Pancreas (tissue), 10 donors: ENCODE results near the gene ZNF784. TPM values are rescaled to one million over a fixed set of nuclear protein-coding genes. Genes with fewer than 3 reads are reported as not detected.
A peak's percentile ranks its signal among the peaks of the same experiment; 100 is the strongest.

Source experiments
- ATAC-seq, 4 donors: fragments of 200-7000 bp; cut with Tn5 transposase; one replicate each; pipeline versions ENCODE4 v1.8.0 to v1.9.1; 2020; ENCODE audit warnings: mild to moderate bottlenecking in 4 of 4, moderate library complexity in 4 of 4
- DNase-seq, 6 donors: peaks; one replicate each; pipeline ENCODE4 v3.0.0-alpha.2; 2020
- FAIRE-seq: peaks from 2 replicates; lab custom pipeline; 2012; peaks lifted over from hg19 to GRCh38; lab: Jason Lieb, UNC
- H3K27ac ChIP-seq, 4 donors: fragments of 200-600 bp; sonication (generic); 1 replicate in 3 of 4; 2 replicates in 1 of 4; pipeline versions ENCODE4 v1.5.0 to v1.8.0; 2020
- H3K27me3 ChIP-seq, 4 donors: fragments of 200-600 bp; one replicate each; pipeline ENCODE4 v1.8.0; 2021
- H3K36me3 ChIP-seq, 3 donors: fragments of 200-600 bp; sonication (generic) in 1 of 3; one replicate each; pipeline versions ENCODE4 v1.5.0 to v1.8.0; 2020 to 2021
- H3K4me1 ChIP-seq, 3 donors: fragments of 200-600 bp; one replicate each; pipeline ENCODE4 v1.8.0; 2021
- H3K4me3 ChIP-seq, 4 donors: fragments of 200-600 bp; sonication (generic) in 2 of 4; one replicate each; pipeline versions ENCODE4 v1.5.0 to v1.8.0; 2020 to 2021
- H3K9me3 ChIP-seq, 4 donors: fragments of 200-600 bp; one replicate each; pipeline ENCODE4 v1.8.0; 2021
- WGBS, 2 donors: extraction: QIAGEN DNeasy Blood & Tissue Kit; methylation state at CpG; one replicate each; pipeline ENCODE4 v1.1.7; 2013; 5-methylcytosine and 5-hydroxymethylcytosine counted together
- intact Hi-C, 3 donors: fragments of 100-400 bp; cut with DNase I; formaldehyde crosslinking; loops; one replicate each; pipeline versions ENCODE4 v1.11.1 to v1.14.2; 2022
- polyA plus RNA-seq, 2 donors: library from polyadenylated mRNA; stranded (reverse); fragments of 200-250 nt; gene quantifications; one replicate each; pipeline ENCODE4 v1.2.3, GENCODE V29; 2013
- total RNA-seq, 6 donors: library from RNA; stranded (reverse); fragmentation: NEBNext Ultra II Directional in 4 of 6; extraction: Animal tissue kit (Norgen Biotek cat#: 25700) in 4 of 6; gene quantifications; one replicate each; pipeline versions ENCODE4 v1.2.1 to v1.2.4, GENCODE V29; 2021 to 2023
- TF ChIP-seq, protein P1 (sequence below), 4 donors: fragments of 200-600 bp; sonication (generic) in 3 of 4; IDR thresholded peaks; one replicate each; pipeline versions ENCODE4 v1.5.0 to v1.8.0; 2021; ENCODE audit warnings: antibody characterized with exemption in 4 of 4
- donor health status: healthy with polysubstance abuse.
- donor health status: DM: no; HTN: no; CAD: no; lungs with moderate emphysema.
- donor health status: DM: no; HTN: no; CAD: no.
- donor health status: control.
- donor health status: control.
- donor health status: Bipolar disorder and iron deficiency.
- donor health status: DM: yes; HTN: yes; CAD: no.
- donor health status: DM: no; HTN: no; CAD: no.
- donor health status: DM: no; HTN: no; CAD: no.
- donor health status: DM: yes; HTN: yes; CAD: no.

ZNF784 gene
- total and polyA plus RNA-seq, 8 donors = 3.7 to 12.9 (median 5.1) TPM

DNA sequence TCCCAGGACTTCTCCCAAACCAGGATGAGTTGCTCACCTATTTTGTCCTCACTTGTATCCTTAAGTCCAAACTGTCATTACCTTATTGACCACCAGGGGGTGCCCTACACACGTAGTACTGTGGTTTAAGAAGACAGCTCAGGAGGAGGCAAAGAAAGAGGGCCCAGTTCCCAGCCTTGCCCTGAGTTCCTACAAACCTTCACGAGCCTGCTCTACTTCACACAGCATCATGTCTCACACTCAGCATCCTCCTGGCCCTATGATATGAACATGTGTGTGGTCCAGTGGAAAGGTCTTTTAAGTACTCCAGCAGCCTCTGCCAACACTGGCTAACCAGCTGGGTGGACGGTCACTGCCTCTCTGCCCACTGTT is 8.1 kb upstream of the ZNF784 start:
- H3K4me1 ChIP-seq = peaks cover 0 to 15% (median 8%) of the 10 kb centered on the region in 3 donors
- 28 to 35% methylated on average over 3 of the region's 3 CpGs for WGBS, 2 donors
- ATAC-seq (peak; percentile 70 to 85 (median 78)), DNase-seq (peak in 4 of 6 donors; percentile 79 to 90 (median 86)), FAIRE-seq (no peak)
- intact Hi-C loops = loop anchor here in 2 of 3 donors (5.0 kb wide), 1 partner anchor 115 kb away; no protein-coding TSS in a partner anchor
- H3K4me3 ChIP-seq = no peak overlapping the region
- no peaks in the 10 kb centered on the region for H3K27me3 ChIP-seq
- no peak overlapping the region for H3K27ac ChIP-seq
- no peaks in the 10 kb centered on the region for H3K36me3 ChIP-seq
- TF ChIP-seq, protein P1, sequence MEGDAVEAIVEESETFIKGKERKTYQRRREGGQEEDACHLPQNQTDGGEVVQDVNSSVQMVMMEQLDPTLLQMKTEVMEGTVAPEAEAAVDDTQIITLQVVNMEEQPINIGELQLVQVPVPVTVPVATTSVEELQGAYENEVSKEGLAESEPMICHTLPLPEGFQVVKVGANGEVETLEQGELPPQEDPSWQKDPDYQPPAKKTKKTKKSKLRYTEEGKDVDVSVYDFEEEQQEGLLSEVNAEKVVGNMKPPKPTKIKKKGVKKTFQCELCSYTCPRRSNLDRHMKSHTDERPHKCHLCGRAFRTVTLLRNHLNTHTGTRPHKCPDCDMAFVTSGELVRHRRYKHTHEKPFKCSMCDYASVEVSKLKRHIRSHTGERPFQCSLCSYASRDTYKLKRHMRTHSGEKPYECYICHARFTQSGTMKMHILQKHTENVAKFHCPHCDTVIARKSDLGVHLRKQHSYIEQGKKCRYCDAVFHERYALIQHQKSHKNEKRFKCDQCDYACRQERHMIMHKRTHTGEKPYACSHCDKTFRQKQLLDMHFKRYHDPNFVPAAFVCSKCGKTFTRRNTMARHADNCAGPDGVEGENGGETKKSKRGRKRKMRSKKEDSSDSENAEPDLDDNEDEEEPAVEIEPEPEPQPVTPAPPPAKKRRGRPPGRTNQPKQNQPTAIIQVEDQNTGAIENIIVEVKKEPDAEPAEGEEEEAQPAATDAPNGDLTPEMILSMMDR (IDR thresholded peaks at IDR 0.05) = peak; percentile 80 to 95 (median 85)
- H3K9me3 ChIP-seq = no peaks in the 10 kb centered on the region

DNA sequence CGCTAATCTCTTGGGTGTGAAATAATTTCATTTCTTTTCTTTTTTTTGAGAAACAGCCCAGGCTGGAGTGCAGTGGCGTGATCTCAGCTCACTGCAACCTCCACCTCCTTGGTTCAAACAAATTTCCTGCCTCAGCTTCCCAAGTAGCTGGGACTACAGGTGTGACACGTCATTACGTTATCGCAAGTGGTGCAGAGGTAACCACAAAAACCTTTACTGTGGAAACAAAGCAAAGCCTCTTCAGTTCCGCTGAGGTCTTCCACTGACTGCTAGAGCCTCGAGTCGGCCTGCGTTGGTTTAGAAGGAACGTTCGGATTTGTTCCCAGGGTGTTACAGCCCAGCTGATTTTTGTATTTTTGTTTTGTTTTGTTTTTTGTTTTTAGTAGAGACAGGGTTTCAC is 2.0 kb upstream of the ZNF784 start:
- FAIRE-seq = no peak
- no peak for DNase-seq
- TF ChIP-seq, protein P1 (IDR thresholded peaks at IDR 0.05) = no peak
- WGBS, 2 donors = 84 to 90% methylated on average over 11 of the region's 11 CpGs
- H3K27me3 ChIP-seq = no peaks in the 10 kb centered on the region
- H3K36me3 ChIP-seq = peaks cover 0 to 6% (median 0%) of the 10 kb centered on the region in 3 donors
- H3K4me1 ChIP-seq = peaks cover 0 to 6% (median 0%) of the 10 kb centered on the region in 3 donors
- no peak for ATAC-seq
- H3K9me3 ChIP-seq = no peaks in the 10 kb centered on the region
- intact Hi-C loops = no loop called here
- H3K27ac ChIP-seq = no peak overlapping the region
- no peak overlapping the region for H3K4me3 ChIP-seq

DNA sequence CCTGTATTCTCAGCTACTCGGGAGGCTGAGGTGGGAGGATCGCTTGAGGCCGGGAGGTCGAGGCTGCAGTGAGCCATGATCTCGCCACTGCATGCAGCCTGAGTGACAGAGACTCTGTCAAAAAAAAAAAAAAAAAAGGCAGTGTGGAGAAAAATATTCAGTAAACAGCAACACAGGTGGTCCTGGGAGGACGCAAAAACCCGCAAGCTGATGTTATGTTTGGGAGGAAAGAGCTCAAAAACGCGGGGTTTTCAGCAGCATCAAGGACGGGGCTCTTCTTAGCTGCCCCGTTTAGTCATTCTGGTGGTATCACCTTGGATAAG is 599 bp upstream of the ZNF784 start:
- Histone ChIP-seq H3K27ac (peak overlapping the region in 1 of 4 donors; percentile 94), H3K4me3 (peak overlapping the region in 2 of 4 donors; percentile 40 to 43), H3K27me3 (no peaks in the 10 kb centered on the region), H3K36me3 (peaks cover 0 to 6% (median 0%) of the 10 kb centered on the region in 3 donors), H3K4me1 (peaks cover 0 to 6% (median 0%) of the 10 kb centered on the region in 3 donors), H3K9me3 (no peaks in the 10 kb centered on the region)
- DNase-seq = no peak
- ATAC-seq = no peak
- FAIRE-seq = no peak
- TF ChIP-seq, protein P1 (IDR thresholded peaks at IDR 0.05) = no peak
- WGBS, 2 donors = 34 to 40% methylated on average over 11 of the region's 11 CpGs
- intact Hi-C loops = no loop called here

DNA sequence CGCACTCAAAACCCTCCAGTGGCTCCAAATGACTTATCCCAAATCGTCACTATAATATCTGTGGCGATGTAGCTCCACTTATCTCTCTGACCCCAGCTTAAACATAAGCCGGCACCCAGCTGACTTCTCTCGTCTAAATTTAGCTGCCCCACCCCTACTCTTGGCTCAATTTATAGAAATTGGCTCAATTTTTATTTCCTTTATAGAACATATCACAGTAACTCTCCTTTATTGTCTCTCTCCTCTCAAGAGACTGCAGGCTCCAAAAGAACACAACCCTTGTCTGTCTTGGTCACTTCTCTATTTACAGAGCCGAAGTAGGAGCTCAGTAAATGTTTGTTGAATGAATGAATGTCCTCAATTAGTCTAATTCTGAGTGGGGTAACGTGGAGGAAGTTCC is 805 bp downstream of the ZNF784 start:
- FAIRE-seq = no peak
- Histone ChIP-seq H3K4me1 (peaks cover 0 to 6% (median 0%) of the 10 kb centered on the region in 3 donors), H3K4me3 (peak overlapping the region in 1 of 4 donors; percentile 40), H3K27me3 (no peaks in the 10 kb centered on the region), H3K36me3 (peaks cover 0 to 6% (median 0%) of the 10 kb centered on the region in 3 donors), H3K27ac (peak overlapping the region in 1 of 4 donors; percentile 8), H3K9me3 (no peaks in the 10 kb centered on the region)
- no peak for ATAC-seq
- intact Hi-C loops = no loop called here
- no peak for DNase-seq
- WGBS, 2 donors = 42 to 47% methylated on average over 7 of the region's 7 CpGs
- TF ChIP-seq, protein P1 (IDR thresholded peaks at IDR 0.05) = no peak

DNA sequence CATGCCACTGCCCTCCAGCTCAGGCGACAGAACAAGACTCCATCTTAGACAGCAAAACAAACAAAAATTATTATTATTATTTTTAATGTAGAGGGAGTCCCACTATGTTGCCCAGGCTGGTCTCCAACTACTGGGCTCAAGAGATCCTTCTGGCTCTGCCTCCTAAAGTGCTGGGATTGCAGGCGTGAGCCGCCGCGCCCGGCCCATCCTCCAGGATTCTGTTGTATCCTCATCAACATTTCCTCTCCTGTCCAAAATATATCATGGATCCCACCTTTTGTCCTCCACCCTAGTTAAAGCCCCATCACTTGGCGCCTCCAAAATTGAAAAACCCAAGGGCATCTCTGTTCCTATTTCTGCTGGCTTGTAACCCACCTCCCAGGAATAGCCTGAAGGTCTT is 1.2 kb downstream of the ZNF784 start:
- no peak overlapping the region for H3K4me3 ChIP-seq
- peaks cover 0 to 6% (median 0%) of the 10 kb centered on the region in 3 donors for H3K36me3 ChIP-seq
- peak in 1 of 6 donors; percentile 17 for DNase-seq
- 94 to 97% methylated on average over 7 of the region's 7 CpGs for WGBS, 2 donors
- peaks cover 0 to 6% (median 0%) of the 10 kb centered on the region in 3 donors for H3K4me1 ChIP-seq
- FAIRE-seq = no peak
- intact Hi-C loops = no loop called here
- no peaks in the 10 kb centered on the region for H3K27me3 ChIP-seq
- TF ChIP-seq, protein P1 (IDR thresholded peaks at IDR 0.05) = no peak
- no peak overlapping the region for H3K27ac ChIP-seq
- no peaks in the 10 kb centered on the region for H3K9me3 ChIP-seq
- ATAC-seq = no peak
